Retinal pigment epithelial cell (primary cell): Measurements from ENCODE around the gene TMEM171.

Source experiments
- DNase-seq: peaks from one replicate; pipeline ENCODE4 v3.0.0-alpha.2; 2010; ENCODE audit warnings: low read depth
- H3K4me3 ChIP-seq: 2 replicates; pipeline ENCODE4 v1.5.1; 2011; ENCODE audit warnings: mild to moderate bottlenecking, low read length, control low read depth, moderate library complexity
- TF ChIP-seq, protein P1 (sequence below): conservative IDR thresholded peaks from 2 replicates; pipeline ENCODE4 v1.5.1; 2011; ENCODE audit warnings: low read depth, low read length, control low read depth, inconsistent platforms

Gene TMEM171

GRCh38 chr5:73151766-73152410 lies 31.5 kb downstream of the TMEM171 start:
- no peak overlapping the region for H3K4me3 ChIP-seq
- no peak for DNase-seq
- TF ChIP-seq, protein P1, sequence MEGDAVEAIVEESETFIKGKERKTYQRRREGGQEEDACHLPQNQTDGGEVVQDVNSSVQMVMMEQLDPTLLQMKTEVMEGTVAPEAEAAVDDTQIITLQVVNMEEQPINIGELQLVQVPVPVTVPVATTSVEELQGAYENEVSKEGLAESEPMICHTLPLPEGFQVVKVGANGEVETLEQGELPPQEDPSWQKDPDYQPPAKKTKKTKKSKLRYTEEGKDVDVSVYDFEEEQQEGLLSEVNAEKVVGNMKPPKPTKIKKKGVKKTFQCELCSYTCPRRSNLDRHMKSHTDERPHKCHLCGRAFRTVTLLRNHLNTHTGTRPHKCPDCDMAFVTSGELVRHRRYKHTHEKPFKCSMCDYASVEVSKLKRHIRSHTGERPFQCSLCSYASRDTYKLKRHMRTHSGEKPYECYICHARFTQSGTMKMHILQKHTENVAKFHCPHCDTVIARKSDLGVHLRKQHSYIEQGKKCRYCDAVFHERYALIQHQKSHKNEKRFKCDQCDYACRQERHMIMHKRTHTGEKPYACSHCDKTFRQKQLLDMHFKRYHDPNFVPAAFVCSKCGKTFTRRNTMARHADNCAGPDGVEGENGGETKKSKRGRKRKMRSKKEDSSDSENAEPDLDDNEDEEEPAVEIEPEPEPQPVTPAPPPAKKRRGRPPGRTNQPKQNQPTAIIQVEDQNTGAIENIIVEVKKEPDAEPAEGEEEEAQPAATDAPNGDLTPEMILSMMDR, result no peak

GRCh38 chr5:73152411-73153388 lies 32.3 kb downstream of the TMEM171 start:
- TF ChIP-seq, protein P1, result peak; percentile 21
- DNase-seq, result no peak
- no peak overlapping the region for H3K4me3 ChIP-seq

- TF ChIP-seq, protein P1, result no peak
- no peak overlapping the region for H3K4me3 ChIP-seq
- no peak for DNase-seq
Observed at GRCh38 chr5:73153513-73153912, 33.1 kb downstream of the TMEM171 start.

- TF ChIP-seq, protein P1, result no peak
- no peak overlapping the region for H3K4me3 ChIP-seq
- DNase-seq, result no peak
Observed at GRCh38 chr5:73154208-73155006, 34.0 kb downstream of the TMEM171 start.

DNA sequence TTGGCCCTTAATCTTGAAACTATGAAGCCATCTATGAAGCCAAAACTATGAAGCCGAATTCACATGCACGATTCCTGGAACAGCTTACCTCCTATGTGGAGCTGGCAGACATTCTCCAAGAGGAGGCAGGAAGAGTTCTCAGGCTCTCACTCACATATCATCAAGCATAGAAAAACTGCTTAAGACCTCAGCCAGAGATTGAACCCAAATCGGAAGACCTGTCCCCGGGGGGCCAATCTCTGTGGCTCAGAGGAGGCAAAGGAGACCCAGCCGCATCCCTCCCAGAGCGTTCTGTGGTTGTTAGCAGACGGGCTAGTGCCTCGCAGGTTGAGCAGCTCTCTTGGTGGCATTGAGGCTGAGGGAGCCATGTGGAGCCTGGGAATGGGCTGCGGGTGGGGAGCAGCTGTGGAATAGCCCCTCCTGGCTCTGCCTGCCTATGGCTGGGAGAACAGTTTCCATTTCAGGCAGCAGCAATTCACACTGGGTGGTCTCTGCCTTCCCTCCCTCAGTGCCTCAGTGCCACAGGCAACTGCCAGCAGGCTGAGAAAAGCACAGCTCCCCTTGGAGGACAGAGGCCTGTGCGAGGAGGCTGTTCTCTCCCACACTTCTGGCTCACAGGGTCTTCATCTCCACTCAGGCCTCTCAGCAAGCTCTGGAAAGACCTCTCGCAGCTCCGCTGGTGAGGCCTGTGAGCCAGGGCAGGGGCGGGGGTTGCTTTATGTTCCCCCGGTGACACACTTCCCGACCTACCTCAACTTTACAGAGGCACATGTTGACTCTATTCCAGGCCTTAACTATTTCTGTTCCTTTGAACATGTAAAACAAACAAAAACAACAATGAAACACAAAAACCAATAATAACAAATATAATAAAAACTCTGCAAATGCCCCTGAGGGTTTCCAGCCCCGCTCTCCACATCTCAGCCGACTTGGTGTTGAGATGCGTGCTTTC lies 35.2 kb downstream of the TMEM171 start:
- TF ChIP-seq, protein P1, result no peak
- no peak for DNase-seq
- H3K4me3 ChIP-seq, result no peak overlapping the region
